HL-60 (cell line): ENCODE data around the gene PLD5.

ENCODE experiments used
- DNase-seq, 2 experiments: peaks; one replicate each; pipeline ENCODE4 v3.0.0-alpha.2; 2010 to 2020; ENCODE audit warnings: low read depth in 1 of 2, low spot score in 1 of 2
- H3K27ac ChIP-seq: fragments of 250-450 bp; sonication (Bioruptor Pico); replicated peaks from 2 replicates; pipeline ENCODE4 v1.5.1; 2020; ENCODE audit warnings: mild to moderate bottlenecking, moderate library complexity
- H3K27me3 ChIP-seq: fragments of 250-450 bp; sonication (Bioruptor Pico); 2 replicates; pipeline ENCODE4 v1.5.1; 2021; ENCODE audit warnings: mild to moderate bottlenecking, moderate library complexity; ENCODE audit not compliant: insufficient read depth, poor library complexity, severe bottlenecking
- H3K4me3 ChIP-seq: replicated peaks from 2 replicates; pipeline ENCODE4 v1.5.1; 2011; ENCODE audit warnings: mild to moderate bottlenecking, control low read depth, low read length; ENCODE audit not compliant: insufficient read depth
- GABPA ChIP-seq: IDR thresholded peaks from 2 replicates; pipeline ENCODE4 v1.6.1; 2012; ENCODE audit warnings: low read depth
- POLR2AphosphoS5 ChIP-seq: IDR thresholded peaks from 2 replicates; pipeline ENCODE4 v1.6.1; 2012; ENCODE audit warnings: low read depth
- SPI1 ChIP-seq: IDR thresholded peaks from 2 replicates; pipeline ENCODE4 v1.6.1; 2012; ENCODE audit warnings: low read depth, mild to moderate bottlenecking, borderline replicate concordance
- TF ChIP-seq, protein P1 (sequence below): IDR thresholded peaks from 2 replicates; pipeline ENCODE4 v1.6.1; 2012; ENCODE audit warnings: low read depth; ENCODE audit not compliant: insufficient replicate concordance
- TF ChIP-seq, protein P2 (sequence below): IDR thresholded peaks from one replicate; pipeline ENCODE4 v1.5.1; 2011; ENCODE audit warnings: low read length, control low read depth, inconsistent platforms; ENCODE audit not compliant: insufficient read depth

Gene PLD5

DNA sequence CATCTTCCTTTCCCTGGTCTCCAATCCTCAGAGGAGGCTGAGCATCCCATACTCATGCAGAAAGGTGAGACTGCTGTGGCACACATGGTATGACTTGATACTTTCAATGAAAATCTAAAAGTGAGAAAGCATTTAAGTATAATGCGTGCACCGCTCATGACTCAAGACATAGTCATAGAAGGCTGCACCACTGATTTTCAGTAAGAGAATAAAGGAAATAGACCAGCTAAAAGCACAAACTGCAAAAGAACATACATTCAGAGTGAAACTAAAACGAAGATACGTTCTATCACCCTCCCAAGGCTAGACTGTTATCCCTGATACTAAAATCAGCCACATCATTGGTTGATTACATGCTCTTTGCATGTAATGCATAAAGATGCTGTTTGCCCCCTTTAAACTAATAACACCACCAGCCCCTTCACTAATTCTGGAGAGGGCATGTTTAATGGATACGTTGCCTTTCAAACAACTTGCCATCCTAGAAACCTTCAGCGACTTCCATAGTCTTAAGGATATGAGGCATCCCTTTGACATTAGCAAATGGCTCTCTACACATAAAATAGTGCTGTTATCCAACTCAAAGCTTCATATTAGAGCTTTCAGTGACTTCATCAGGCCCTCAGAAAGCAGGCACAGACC is 2.1 kb downstream of the PLD5 start:
- no peak for DNase-seq
- TF ChIP-seq, protein P1, sequence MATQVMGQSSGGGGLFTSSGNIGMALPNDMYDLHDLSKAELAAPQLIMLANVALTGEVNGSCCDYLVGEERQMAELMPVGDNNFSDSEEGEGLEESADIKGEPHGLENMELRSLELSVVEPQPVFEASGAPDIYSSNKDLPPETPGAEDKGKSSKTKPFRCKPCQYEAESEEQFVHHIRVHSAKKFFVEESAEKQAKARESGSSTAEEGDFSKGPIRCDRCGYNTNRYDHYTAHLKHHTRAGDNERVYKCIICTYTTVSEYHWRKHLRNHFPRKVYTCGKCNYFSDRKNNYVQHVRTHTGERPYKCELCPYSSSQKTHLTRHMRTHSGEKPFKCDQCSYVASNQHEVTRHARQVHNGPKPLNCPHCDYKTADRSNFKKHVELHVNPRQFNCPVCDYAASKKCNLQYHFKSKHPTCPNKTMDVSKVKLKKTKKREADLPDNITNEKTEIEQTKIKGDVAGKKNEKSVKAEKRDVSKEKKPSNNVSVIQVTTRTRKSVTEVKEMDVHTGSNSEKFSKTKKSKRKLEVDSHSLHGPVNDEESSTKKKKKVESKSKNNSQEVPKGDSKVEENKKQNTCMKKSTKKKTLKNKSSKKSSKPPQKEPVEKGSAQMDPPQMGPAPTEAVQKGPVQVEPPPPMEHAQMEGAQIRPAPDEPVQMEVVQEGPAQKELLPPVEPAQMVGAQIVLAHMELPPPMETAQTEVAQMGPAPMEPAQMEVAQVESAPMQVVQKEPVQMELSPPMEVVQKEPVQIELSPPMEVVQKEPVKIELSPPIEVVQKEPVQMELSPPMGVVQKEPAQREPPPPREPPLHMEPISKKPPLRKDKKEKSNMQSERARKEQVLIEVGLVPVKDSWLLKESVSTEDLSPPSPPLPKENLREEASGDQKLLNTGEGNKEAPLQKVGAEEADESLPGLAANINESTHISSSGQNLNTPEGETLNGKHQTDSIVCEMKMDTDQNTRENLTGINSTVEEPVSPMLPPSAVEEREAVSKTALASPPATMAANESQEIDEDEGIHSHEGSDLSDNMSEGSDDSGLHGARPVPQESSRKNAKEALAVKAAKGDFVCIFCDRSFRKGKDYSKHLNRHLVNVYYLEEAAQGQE, result no peak
- TF ChIP-seq SPI1 (no peak), POLR2AphosphoS5 (no peak), GABPA (no peak)
- TF ChIP-seq, protein P2, sequence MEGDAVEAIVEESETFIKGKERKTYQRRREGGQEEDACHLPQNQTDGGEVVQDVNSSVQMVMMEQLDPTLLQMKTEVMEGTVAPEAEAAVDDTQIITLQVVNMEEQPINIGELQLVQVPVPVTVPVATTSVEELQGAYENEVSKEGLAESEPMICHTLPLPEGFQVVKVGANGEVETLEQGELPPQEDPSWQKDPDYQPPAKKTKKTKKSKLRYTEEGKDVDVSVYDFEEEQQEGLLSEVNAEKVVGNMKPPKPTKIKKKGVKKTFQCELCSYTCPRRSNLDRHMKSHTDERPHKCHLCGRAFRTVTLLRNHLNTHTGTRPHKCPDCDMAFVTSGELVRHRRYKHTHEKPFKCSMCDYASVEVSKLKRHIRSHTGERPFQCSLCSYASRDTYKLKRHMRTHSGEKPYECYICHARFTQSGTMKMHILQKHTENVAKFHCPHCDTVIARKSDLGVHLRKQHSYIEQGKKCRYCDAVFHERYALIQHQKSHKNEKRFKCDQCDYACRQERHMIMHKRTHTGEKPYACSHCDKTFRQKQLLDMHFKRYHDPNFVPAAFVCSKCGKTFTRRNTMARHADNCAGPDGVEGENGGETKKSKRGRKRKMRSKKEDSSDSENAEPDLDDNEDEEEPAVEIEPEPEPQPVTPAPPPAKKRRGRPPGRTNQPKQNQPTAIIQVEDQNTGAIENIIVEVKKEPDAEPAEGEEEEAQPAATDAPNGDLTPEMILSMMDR, result no peak
- no peak overlapping the region for H3K4me3 ChIP-seq
- H3K27me3 ChIP-seq, result peaks cover 30% of the 10 kb centered on the region
- no peak overlapping the region for H3K27ac ChIP-seq

DNA sequence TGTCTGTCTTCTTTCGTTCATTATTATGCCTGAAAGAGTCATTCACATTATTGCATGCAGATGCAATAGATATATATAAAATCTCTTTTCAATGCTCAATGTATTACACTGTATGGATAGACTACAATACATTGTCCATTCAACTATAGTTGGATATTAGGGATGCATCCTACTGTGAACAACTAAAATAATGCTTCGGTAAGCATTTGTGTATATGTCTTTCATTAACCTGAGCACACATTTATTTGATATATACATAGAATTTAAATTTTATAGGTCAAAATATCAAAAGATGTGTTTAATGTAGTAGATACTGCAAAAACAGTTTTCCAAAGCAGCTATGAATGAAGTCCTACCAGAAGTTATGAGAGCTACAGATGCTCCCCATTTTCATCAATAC is 8.9 kb downstream of the PLD5 start:
- TF ChIP-seq, protein P2, result no peak
- TF ChIP-seq GABPA, result no peak
- no peak for TF ChIP-seq SPI1
- TF ChIP-seq POLR2AphosphoS5, result no peak
- TF ChIP-seq, protein P1, result no peak
- no peak overlapping the region for H3K4me3 ChIP-seq
- no peak for DNase-seq

DNA sequence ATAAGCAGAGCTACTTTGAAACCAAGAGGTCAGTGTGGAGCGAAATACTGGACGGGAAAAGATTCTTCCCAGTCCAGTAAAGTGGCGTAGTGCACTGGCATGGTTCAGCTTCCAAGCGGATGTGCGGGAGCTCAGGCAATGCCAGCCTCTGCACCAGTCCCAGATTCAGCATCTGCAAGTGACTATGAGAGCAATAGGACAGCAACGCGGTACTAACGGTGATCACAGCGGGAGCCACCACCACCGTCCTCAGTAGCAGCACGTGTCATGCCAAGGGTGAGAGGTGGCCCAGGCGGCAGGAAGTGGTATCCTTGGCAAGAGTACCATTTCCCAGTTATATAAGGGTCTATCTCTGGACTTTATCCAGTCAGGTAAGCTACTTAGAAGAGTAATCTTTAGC is 17.8 kb downstream of the PLD5 start:
- no peaks in the 10 kb centered on the region for H3K27me3 ChIP-seq
- no peak overlapping the region for H3K27ac ChIP-seq
- DNase-seq, result no peak

More for the DNA sequence above, 8.9 kb downstream of the PLD5 start:
- Histone ChIP-seq H3K27me3 (peaks cover 2% of the 10 kb centered on the region), H3K27ac (no peak overlapping the region)

More for the DNA sequence above, 17.8 kb downstream of the PLD5 start:
- no peak overlapping the region for H3K4me3 ChIP-seq
- TF ChIP-seq GABPA, result no peak
- no peak for TF ChIP-seq SPI1
- TF ChIP-seq, protein P2, result no peak
- TF ChIP-seq POLR2AphosphoS5, result no peak
- TF ChIP-seq, protein P1, result no peak
